Neural cell (in vitro differentiated cells): Measurements from ENCODE around the gene ROPN1. TPM values are rescaled to one million over a fixed set of nuclear protein-coding genes. Genes with fewer than 3 reads are reported as not detected.

Source experiments
- H2AFZ ChIP-seq: fragments of 200-600, 300-800 bp; sonication (generic), shearing (Covaris generic); 2 replicates; pipeline ENCODE4 v1.6.0; 2014; ENCODE audit warnings: low read depth, mild to moderate bottlenecking, antibody characterized with exemption, low read length, moderate library complexity
- H3F3A ChIP-seq: fragments of 200-600 bp; shearing (Covaris generic); 2 replicates; pipeline ENCODE4 v1.6.1; 2016; ENCODE audit warnings: mild to moderate bottlenecking, moderate library complexity, mixed read lengths, antibody characterized with exemption, low read length; ENCODE audit not compliant: insufficient read depth, poor library complexity, severe bottlenecking
- H3K27ac ChIP-seq: fragments of 200-600, 300-800 bp; sonication (generic), shearing (Covaris generic); 2 replicates; pipeline ENCODE4 v1.5.1; 2014; ENCODE audit warnings: mild to moderate bottlenecking, low read length, moderate library complexity
- H3K27me3 ChIP-seq: fragments of 300-800, 200-600 bp; sonication (generic), shearing (Covaris generic); 2 replicates; pipeline ENCODE4 v1.6.0; 2014; ENCODE audit warnings: mild to moderate bottlenecking, low read depth, low read length, moderate library complexity; ENCODE audit not compliant: insufficient read depth
- H3K36me3 ChIP-seq: fragments of 300-800, 200-600 bp; sonication (generic), shearing (Covaris generic); 2 replicates; pipeline ENCODE4 v1.5.1; 2014; ENCODE audit warnings: mild to moderate bottlenecking, antibody characterized with exemption, low read length, moderate library complexity; ENCODE audit not compliant: insufficient read depth
- H3K4me2 ChIP-seq: fragments of 300-800, 200-600 bp; sonication (generic), shearing (Covaris generic); 2 replicates; pipeline ENCODE4 v1.6.0; 2014; ENCODE audit warnings: mild to moderate bottlenecking, low read length
- H3K4me3 ChIP-seq: fragments of 300-800, 200-600 bp; sonication (generic), shearing (Covaris generic); 2 replicates; pipeline ENCODE4 v1.5.1; 2014; ENCODE audit warnings: mild to moderate bottlenecking, low read length, moderate library complexity
- H3K79me2 ChIP-seq: fragments of 200-600 bp; shearing (Covaris generic); replicated peaks from 2 replicates; pipeline ENCODE4 v1.6.0; 2014; ENCODE audit warnings: mild to moderate bottlenecking, low read length, moderate library complexity; ENCODE audit not compliant: insufficient read depth
- H3K9ac ChIP-seq: fragments of 300-800, 200-600 bp; sonication (generic), shearing (Covaris generic); 2 replicates; pipeline ENCODE4 v1.6.1; 2016; ENCODE audit warnings: mild to moderate bottlenecking, low read length, mixed read lengths
- H3K9me2 ChIP-seq: fragments of 200-600 bp; shearing (Covaris generic); 2 replicates; pipeline ENCODE4 v1.6.1; 2016; ENCODE audit warnings: mild to moderate bottlenecking, low read length, mixed read lengths; ENCODE audit not compliant: insufficient read depth
- H3K9me3 ChIP-seq: fragments of 200-600, 300-800 bp; sonication (generic), shearing (Covaris generic); 2 replicates; pipeline ENCODE4 v1.6.1; 2016; ENCODE audit warnings: mild to moderate bottlenecking, mixed run types, low read length, moderate library complexity, mixed read lengths
- H4K20me1 ChIP-seq: fragments of 200-600 bp; shearing (Covaris generic); 2 replicates; pipeline ENCODE4 v1.6.1; 2016; ENCODE audit warnings: mild to moderate bottlenecking, mixed run types; ENCODE audit not compliant: insufficient read depth
- EP300 ChIP-seq: fragments of 450-650 bp; conservative IDR thresholded peaks from 2 replicates; pipeline ENCODE4 v1.6.1; 2014; ENCODE audit warnings: antibody characterized with exemption, mild to moderate bottlenecking, moderate library complexity; ENCODE audit not compliant: poor library complexity, severe bottlenecking
- EZH2 ChIP-seq: fragments of 200-600, 300-800 bp; shearing (Covaris generic), sonication (generic); IDR thresholded peaks from 2 replicates; pipeline ENCODE4 v1.6.1; 2014; ENCODE audit warnings: antibody characterized with exemption, low read length, borderline replicate concordance, mild to moderate bottlenecking; ENCODE audit not compliant: insufficient read depth, poor library complexity, severe bottlenecking
- MXI1 ChIP-seq: fragments of 450-650 bp; conservative IDR thresholded peaks from 2 replicates; pipeline ENCODE4 v1.6.1; 2014; ENCODE audit warnings: antibody characterized with exemption, mild to moderate bottlenecking; ENCODE audit not compliant: poor library complexity, severe bottlenecking
- POLR2AphosphoS5 ChIP-seq: IDR thresholded peaks from 2 replicates; pipeline ENCODE4 v1.6.1; 2012
- RAD21 ChIP-seq: fragments of 450-650 bp; conservative IDR thresholded peaks from 2 replicates; pipeline ENCODE4 v1.6.1; 2014; ENCODE audit warnings: antibody characterized with exemption, mild to moderate bottlenecking, moderate library complexity
- SMC3 ChIP-seq: fragments of 450-650 bp; conservative IDR thresholded peaks from 2 replicates; pipeline ENCODE4 v1.6.1; 2014; ENCODE audit warnings: antibody characterized with exemption, mild to moderate bottlenecking, moderate library complexity; ENCODE audit not compliant: poor library complexity
- TAF1 ChIP-seq: IDR thresholded peaks from 2 replicates; pipeline ENCODE4 v1.6.1; 2012; ENCODE audit warnings: low read depth
- polyA plus RNA-seq: library from polyadenylated mRNA; depleted of rRNA; stranded (reverse); fragments of >200 nt; gene quantifications from 2 replicates; pipeline ENCODE4 v1.2.3, GENCODE V29; 2014
- TF ChIP-seq, protein P1 (sequence below): IDR thresholded peaks from 2 replicates; pipeline ENCODE4 v1.6.1; 2012; ENCODE audit warnings: borderline replicate concordance
- TF ChIP-seq, protein P2 (sequence below): fragments of 450-650 bp; IDR thresholded peaks from 2 replicates; pipeline ENCODE4 v1.5.1; 2014; ENCODE audit warnings: antibody characterized with exemption, mild to moderate bottlenecking, moderate library complexity; ENCODE audit not compliant: poor library complexity, severe bottlenecking

The ROPN1 gene
- polyA plus RNA-seq, 1 donor from 2014 or later: not detected

- no peaks in the 10 kb centered on the region for H3K27me3 ChIP-seq
- no peaks in the 10 kb centered on the region for H3F3A ChIP-seq
- H3K36me3 ChIP-seq: peaks cover 14% of the 10 kb centered on the region
- no peaks in the 10 kb centered on the region for H3K9me3 ChIP-seq
- no peaks in the 10 kb centered on the region for H3K79me2 ChIP-seq
- no peak overlapping the region for H3K9ac ChIP-seq
- no peak overlapping the region for H2AFZ ChIP-seq
- no peak for TF ChIP-seq POLR2AphosphoS5
- TF ChIP-seq EP300: no peak
- TF ChIP-seq RAD21: peak; percentile 37
- peak; percentile 14 for TF ChIP-seq SMC3
- TF ChIP-seq TAF1: no peak
- TF ChIP-seq MXI1: no peak
- TF ChIP-seq, protein P1, sequence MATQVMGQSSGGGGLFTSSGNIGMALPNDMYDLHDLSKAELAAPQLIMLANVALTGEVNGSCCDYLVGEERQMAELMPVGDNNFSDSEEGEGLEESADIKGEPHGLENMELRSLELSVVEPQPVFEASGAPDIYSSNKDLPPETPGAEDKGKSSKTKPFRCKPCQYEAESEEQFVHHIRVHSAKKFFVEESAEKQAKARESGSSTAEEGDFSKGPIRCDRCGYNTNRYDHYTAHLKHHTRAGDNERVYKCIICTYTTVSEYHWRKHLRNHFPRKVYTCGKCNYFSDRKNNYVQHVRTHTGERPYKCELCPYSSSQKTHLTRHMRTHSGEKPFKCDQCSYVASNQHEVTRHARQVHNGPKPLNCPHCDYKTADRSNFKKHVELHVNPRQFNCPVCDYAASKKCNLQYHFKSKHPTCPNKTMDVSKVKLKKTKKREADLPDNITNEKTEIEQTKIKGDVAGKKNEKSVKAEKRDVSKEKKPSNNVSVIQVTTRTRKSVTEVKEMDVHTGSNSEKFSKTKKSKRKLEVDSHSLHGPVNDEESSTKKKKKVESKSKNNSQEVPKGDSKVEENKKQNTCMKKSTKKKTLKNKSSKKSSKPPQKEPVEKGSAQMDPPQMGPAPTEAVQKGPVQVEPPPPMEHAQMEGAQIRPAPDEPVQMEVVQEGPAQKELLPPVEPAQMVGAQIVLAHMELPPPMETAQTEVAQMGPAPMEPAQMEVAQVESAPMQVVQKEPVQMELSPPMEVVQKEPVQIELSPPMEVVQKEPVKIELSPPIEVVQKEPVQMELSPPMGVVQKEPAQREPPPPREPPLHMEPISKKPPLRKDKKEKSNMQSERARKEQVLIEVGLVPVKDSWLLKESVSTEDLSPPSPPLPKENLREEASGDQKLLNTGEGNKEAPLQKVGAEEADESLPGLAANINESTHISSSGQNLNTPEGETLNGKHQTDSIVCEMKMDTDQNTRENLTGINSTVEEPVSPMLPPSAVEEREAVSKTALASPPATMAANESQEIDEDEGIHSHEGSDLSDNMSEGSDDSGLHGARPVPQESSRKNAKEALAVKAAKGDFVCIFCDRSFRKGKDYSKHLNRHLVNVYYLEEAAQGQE: no peak
- TF ChIP-seq, protein P2, sequence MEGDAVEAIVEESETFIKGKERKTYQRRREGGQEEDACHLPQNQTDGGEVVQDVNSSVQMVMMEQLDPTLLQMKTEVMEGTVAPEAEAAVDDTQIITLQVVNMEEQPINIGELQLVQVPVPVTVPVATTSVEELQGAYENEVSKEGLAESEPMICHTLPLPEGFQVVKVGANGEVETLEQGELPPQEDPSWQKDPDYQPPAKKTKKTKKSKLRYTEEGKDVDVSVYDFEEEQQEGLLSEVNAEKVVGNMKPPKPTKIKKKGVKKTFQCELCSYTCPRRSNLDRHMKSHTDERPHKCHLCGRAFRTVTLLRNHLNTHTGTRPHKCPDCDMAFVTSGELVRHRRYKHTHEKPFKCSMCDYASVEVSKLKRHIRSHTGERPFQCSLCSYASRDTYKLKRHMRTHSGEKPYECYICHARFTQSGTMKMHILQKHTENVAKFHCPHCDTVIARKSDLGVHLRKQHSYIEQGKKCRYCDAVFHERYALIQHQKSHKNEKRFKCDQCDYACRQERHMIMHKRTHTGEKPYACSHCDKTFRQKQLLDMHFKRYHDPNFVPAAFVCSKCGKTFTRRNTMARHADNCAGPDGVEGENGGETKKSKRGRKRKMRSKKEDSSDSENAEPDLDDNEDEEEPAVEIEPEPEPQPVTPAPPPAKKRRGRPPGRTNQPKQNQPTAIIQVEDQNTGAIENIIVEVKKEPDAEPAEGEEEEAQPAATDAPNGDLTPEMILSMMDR: no peak
- TF ChIP-seq EZH2: no peak
- H3K4me3 ChIP-seq: no peak overlapping the region
- no peak overlapping the region for H3K27ac ChIP-seq
- H3K4me2 ChIP-seq: no peak overlapping the region
- H3K9me2 ChIP-seq: no peaks in the 10 kb centered on the region
- no peaks in the 10 kb centered on the region for H4K20me1 ChIP-seq
Observed at GRCh38 chr3:123941121-123941520, 50.8 kb downstream of the ROPN1 start.

GRCh38 chr3:123939706-123940105 is 52.2 kb downstream of the ROPN1 start:
- H3K27me3 ChIP-seq: no peaks in the 10 kb centered on the region
- H3K9me3 ChIP-seq: no peaks in the 10 kb centered on the region

More at GRCh38 chr3:123939706-123940105, 52.2 kb downstream of the ROPN1 start:
- Histone ChIP-seq H3K9ac (no peak overlapping the region), H3K27ac (no peak overlapping the region), H4K20me1 (no peaks in the 10 kb centered on the region), H3K4me3 (no peak overlapping the region), H3F3A (no peaks in the 10 kb centered on the region), H3K9me2 (no peaks in the 10 kb centered on the region), H3K36me3 (peaks cover 13% of the 10 kb centered on the region), H3K79me2 (no peaks in the 10 kb centered on the region), H2AFZ (no peak overlapping the region), H3K4me2 (no peak overlapping the region)
- no peak for TF ChIP-seq SMC3
- TF ChIP-seq, protein P2: no peak
- TF ChIP-seq EP300: no peak
- no peak for TF ChIP-seq TAF1
